HepG2 (cell line): Measurements from ENCODE around the gene RIPK1.

Source experiments
- ATF4 ChIP-seq, 2 experiments: fragments of 450-650 bp in 1 of 2; sonication (generic) in 1 of 2; formaldehyde crosslinking; IDR thresholded peaks; 2 replicates each; pipeline versions ENCODE4 v1.5.0 to v1.8.0; 2020 to 2022; ENCODE audit warnings: mild to moderate bottlenecking in 1 of 2, missing genetic modification reagents in 1 of 2
- DNMT1 ChIP-seq: sonication (generic); formaldehyde crosslinking; IDR thresholded peaks from 2 replicates; pipeline ENCODE4 v1.5.1; 2020; ENCODE audit warnings: mild to moderate bottlenecking, missing genetic modification reagents
- EZH2 ChIP-seq: conservative IDR thresholded peaks from 2 replicates; pipeline ENCODE4 v1.6.1; 2012; ENCODE audit warnings: mild to moderate bottlenecking, low read depth, low read length, moderate library complexity
- MAFK ChIP-seq, 2 experiments: IDR thresholded peaks in 1 of 2; conservative IDR thresholded peaks in 1 of 2; 2 replicates each; pipeline ENCODE4 v1.6.1; 2011; ENCODE audit warnings: improper control_type of control experiment in 2 of 2, low read length in 2 of 2
- NFE2L2 ChIP-seq: fragments of 150-350 bp; IDR thresholded peaks from 2 replicates; pipeline ENCODE4 v1.6.1; 2014; ENCODE audit warnings: low read length
- PHF8 ChIP-seq: sonication (generic); formaldehyde crosslinking; IDR thresholded peaks from 2 replicates; pipeline ENCODE4 v1.5.0; 2020; ENCODE audit warnings: missing genetic modification reagents
- RARG ChIP-seq: sonication (generic); formaldehyde crosslinking; IDR thresholded peaks from 2 replicates; pipeline ENCODE4 v1.4.0; 2020; ENCODE audit warnings: low read depth, mild to moderate bottlenecking, missing genetic modification reagents
- SALL2 ChIP-seq: sonication (generic); formaldehyde crosslinking; IDR thresholded peaks from 2 replicates; pipeline ENCODE4 v1.8.1; 2023; ENCODE audit warnings: mild to moderate bottlenecking, missing genetic modification reagents, inconsistent platforms
- ZKSCAN5 ChIP-seq: sonication (generic); formaldehyde crosslinking; IDR thresholded peaks from 2 replicates; pipeline ENCODE4 v1.5.1; 2020; ENCODE audit warnings: mild to moderate bottlenecking, missing genetic modification reagents
- ZNF251 ChIP-seq: sonication (generic); formaldehyde crosslinking; IDR thresholded peaks from 2 replicates; pipeline ENCODE4 v1.9.0; 2021; ENCODE audit warnings: mild to moderate bottlenecking, missing genetic modification reagents

GRCh38 chr6:3033652-3034051 is 34.6 kb upstream of the RIPK1 start:
- TF ChIP-seq DNMT1 (CRISPR knock-in tag) (no peak), PHF8 (CRISPR knock-in tag) (no peak), MAFK (conservative IDR thresholded peaks at IDR 0.05 in 1 of 2, IDR thresholded peaks at IDR 0.05 in 1 of 2; ENCODE audit: low read length in 2 of 2) (no peak), SALL2 (no peak), NFE2L2 (no peak), ZNF251 (no peak), ZKSCAN5 (CRISPR knock-in tag) (no peak), RARG (no peak), EZH2 (no peak), ATF4 (CRISPR knock-in tag; IDR thresholded peaks at IDR 0.05) (no peak)
